ENCODE data around the gene GPHB5.

GPHB5 gene

DNA sequence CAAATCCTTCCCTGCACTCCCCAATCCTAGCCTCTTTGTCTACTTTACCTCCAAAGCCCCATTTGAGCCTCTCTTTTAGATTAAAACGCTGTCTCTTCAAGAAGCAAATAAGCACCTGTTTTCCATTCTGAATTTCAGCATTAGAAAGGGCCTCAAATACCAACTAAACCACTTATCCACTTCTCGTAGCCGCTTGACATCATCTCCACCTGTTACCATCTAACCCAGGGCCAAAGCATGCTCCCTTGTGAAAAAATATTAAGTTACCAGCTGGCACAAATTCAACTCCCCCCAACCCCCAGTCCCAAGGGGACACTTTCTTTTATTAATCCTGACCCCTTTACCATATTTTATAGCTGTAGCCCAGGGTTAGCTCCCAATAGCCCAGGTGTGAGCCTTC is 43.1 kb downstream of the GPHB5 start:
- DNase-seq (ENCODE audit: low read depth in 2 of 2): no peak
- TF ChIP-seq, protein P1, sequence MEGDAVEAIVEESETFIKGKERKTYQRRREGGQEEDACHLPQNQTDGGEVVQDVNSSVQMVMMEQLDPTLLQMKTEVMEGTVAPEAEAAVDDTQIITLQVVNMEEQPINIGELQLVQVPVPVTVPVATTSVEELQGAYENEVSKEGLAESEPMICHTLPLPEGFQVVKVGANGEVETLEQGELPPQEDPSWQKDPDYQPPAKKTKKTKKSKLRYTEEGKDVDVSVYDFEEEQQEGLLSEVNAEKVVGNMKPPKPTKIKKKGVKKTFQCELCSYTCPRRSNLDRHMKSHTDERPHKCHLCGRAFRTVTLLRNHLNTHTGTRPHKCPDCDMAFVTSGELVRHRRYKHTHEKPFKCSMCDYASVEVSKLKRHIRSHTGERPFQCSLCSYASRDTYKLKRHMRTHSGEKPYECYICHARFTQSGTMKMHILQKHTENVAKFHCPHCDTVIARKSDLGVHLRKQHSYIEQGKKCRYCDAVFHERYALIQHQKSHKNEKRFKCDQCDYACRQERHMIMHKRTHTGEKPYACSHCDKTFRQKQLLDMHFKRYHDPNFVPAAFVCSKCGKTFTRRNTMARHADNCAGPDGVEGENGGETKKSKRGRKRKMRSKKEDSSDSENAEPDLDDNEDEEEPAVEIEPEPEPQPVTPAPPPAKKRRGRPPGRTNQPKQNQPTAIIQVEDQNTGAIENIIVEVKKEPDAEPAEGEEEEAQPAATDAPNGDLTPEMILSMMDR (IDR thresholded peaks at IDR 0.05; ENCODE audit: low read depth, low read length): no peak
- H3K4me3 ChIP-seq (replicated peaks in 1 of 2; ENCODE audit: low read depth in 2 of 2, low read length in 2 of 2): no peak overlapping the region

DNA sequence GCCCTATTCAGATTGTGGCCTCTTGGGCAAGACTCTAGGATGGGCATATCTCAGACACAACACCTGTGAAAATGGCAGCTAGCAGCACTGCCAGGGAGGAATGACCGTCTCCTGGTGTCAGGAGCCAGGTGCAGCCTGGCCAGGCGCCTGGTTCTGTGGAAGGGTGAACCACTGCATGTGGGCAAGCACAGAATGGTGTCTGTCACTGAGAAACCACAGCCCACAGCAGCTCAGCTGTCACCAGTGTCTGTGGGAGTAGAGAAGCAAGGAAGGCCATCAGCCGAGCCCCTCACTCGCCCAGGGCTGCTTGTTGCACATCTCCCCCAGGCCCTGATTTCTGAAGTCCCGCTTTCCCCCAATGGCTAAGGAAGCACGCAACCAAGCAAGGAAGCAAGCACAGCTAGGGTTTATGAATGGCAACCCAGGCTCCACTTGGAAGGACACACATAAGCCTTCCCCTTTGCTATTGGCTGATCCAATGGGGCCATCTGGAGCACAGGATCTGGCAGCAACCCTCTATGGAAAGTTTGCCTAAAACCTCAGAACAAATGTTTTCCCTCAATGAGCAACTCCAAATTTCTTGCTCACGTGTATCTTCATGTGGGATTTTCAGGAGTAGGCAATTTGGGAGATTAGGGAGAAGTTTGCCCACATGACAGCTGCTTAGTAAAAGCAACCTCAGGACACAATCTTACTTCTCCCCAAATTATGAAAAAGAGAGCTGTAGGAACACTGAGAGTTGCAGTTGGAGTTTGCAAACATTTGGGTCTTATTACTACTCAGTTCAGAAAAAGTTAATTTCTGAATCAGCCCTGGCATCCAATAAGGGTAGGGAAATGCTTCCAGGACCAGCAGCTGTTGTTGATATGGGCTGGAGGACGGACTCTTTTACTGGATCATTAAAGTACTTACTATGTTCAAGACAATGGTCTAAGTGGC is 44.7 kb downstream of the GPHB5 start:
- TF ChIP-seq, protein P1 (IDR thresholded peaks at IDR 0.05; ENCODE audit: low read depth, low read length): no peak
- DNase-seq (ENCODE audit: low read depth in 2 of 2): peak in 1 of 2 donors; percentile 36

DNA sequence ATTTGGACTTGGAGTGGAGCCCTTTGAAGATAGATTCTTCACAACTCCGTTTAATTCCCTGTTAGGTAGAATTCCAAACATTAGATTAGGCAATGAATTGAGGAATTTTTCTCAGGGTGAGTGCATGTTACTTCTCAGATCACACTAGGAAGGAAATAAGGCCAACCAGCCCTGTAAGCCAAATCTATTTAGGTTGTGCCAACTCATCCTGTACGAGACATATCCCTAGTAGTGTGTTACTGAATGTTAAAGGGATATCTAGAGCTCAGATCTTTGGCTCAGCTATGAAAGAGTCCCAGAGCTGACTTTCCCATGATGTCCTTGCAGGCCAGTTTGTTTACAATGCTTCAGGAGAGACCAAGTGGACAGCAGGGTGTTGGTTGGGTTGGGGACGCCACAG is 45.6 kb downstream of the GPHB5 start:
- DNase-seq (ENCODE audit: low read depth in 2 of 2): peak in 1 of 2 donors; percentile 19
- no peak overlapping the region for H3K4me3 ChIP-seq (replicated peaks in 1 of 2; ENCODE audit: low read depth in 2 of 2, low read length in 2 of 2)
- TF ChIP-seq, protein P1 (IDR thresholded peaks at IDR 0.05; ENCODE audit: low read depth, low read length): no peak

More for the DNA sequence above, 44.7 kb downstream of the GPHB5 start:
- H3K4me3 ChIP-seq (replicated peaks in 1 of 2; ENCODE audit: low read depth in 2 of 2, low read length in 2 of 2): no peak overlapping the region

DNA sequence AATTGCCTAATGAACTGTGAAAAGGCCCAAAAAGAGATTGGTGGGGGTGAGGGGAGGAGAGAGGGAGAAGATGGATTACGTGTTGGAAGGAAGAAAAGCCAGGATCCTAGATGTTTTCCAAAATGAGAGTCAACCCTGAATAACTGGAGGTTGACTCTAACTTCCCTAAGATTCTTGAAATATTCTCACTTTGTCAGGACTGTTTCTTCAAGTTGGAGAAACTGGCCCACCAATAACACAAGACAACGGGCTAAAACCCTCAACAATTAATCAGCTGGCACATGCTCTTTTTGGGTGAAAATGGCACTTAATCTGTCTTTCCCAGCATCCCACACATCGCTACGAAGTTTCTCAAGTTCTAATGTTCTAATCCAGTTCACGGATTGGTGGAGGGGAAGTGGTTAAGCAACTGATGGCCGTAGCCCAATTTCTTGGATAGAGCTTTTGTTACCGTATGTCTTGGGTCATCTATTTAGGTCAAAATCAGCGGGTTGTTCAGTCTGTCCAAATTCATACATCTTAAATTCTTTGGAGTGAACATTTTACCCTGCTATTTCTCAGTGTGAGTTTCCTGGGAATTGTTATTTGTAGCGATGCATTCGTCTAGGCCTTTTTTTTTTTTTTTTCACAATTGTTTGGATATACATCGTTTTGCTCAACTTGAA is 49.0 kb downstream of the GPHB5 start:
- TF ChIP-seq, protein P1 (IDR thresholded peaks at IDR 0.05; ENCODE audit: low read depth, low read length): no peak
- DNase-seq (ENCODE audit: low read depth in 2 of 2): no peak

DNA sequence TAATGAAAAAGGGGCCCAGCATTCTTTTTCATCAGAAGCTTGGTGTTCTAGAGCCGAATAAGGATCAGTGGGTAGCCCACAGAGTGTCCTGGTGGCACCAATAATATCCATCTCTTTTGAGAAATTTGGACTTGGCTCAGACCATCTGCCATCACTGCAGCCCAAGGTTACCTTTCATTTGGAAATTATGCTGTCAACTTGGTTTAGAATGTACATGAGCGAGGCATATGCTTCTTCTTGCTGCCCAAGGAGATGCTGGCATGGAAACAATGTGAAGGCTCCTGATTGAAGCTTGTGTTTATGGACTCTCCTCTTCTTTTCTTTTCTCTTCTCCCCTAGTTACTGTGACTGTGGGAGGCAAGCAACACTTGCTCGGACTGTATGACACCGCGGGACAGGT is 50.0 kb downstream of the GPHB5 start:
- H3K4me3 ChIP-seq (replicated peaks in 1 of 2; ENCODE audit: low read depth in 2 of 2, low read length in 2 of 2): no peak overlapping the region
- no peak for DNase-seq (ENCODE audit: low read depth in 2 of 2)
- TF ChIP-seq, protein P1 (IDR thresholded peaks at IDR 0.05; ENCODE audit: low read depth, low read length): no peak

More for the DNA sequence above, 49.0 kb downstream of the GPHB5 start:
- no peak overlapping the region for H3K4me3 ChIP-seq (replicated peaks in 1 of 2; ENCODE audit: low read depth in 2 of 2, low read length in 2 of 2)

DNA sequence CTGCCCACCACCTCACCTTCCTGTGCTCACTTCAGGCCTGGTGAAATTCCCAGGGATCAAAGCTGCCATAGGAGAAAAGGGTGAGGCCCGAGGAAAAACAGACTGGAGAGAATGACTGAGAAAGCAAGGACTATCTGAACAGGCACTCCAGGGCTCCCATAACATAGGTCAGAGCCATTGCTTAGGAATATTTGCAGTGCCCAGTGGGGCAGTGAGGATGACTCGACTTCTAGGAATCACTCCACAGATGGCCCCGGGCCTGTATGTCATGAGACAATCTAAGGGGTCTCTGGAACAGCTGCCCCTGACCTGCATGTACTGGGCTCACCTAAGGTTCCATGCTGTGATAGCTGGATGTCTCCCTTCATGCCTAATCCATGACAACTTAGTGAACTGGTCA is 51.6 kb downstream of the GPHB5 start:
- TF ChIP-seq, protein P1 (IDR thresholded peaks at IDR 0.05; ENCODE audit: low read depth, low read length): no peak
- no peak overlapping the region for H3K4me3 ChIP-seq (replicated peaks in 1 of 2; ENCODE audit: low read depth in 2 of 2, low read length in 2 of 2)
- DNase-seq (ENCODE audit: low read depth in 2 of 2): no peak

Measured in cardiac fibroblast (primary cell).